HL-60/S4 treated with retinoic acid at 250 ng/mL for 4 days and 3 days (cell line): Measurements from ENCODE around the gene TMCC1.

Experiments
- in situ Hi-C: fragments of 300-500 bp; cut with MboI; formaldehyde crosslinking; loops from 2 replicates; pipeline ENCODE4 v1.7.0; 2022; ENCODE audit warnings: low sequenced_read_pairs

TMCC1 gene

DNA sequence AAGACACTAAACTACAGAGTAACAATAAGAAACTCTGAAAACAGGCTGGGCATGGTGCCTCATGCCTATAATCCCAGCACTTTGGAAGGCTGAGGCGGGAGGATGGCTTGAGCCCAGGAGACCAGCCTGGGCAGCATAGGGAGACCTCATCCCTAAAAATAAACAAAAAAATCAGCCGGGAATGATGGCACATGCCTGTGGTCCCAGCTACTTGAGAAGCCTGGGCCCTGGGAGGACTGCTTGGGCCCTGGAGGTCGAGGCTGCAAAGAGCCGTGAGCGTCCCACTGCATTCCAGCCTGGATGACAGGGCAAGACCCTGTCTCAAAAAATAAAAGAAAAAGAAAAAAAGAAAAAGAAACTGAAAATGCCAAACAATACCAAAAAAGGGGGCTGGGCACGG is 55.4 kb downstream of the TMCC1 start:
- in situ Hi-C loops, result loop anchor here (25.0 kb wide), 1 partner anchor 351 kb away; no protein-coding TSS in a partner anchor

DNA sequence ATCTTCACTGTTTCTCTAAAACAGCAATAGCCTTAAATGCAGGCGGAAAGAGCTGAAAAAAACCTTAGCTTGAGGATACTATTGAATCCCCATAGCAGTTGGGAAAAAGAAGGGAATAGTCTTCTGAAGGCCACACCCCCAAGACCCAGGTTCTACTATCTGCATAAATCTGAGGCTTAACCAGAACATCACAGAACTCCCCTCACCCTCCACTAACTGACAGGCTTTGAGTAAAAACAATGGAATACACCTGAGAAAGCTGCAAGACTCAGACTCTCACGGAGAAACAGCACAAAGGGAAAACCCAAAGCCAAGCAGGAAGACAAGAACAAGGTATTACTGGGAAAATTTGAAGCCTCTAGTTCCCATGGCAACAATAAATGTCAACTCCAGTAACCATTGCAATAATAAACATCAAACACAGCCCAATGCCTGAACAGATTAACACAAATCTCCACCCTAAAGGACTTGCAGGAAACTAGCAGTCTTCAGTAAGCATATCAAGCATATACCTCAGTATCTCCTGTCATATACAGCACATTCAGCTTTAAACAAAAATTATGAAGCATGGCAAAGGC is 56.4 kb downstream of the TMCC1 start:
- in situ Hi-C loops, result loop anchor here (25.0 kb wide), 1 partner anchor 350 kb away; no protein-coding TSS in a partner anchor

DNA sequence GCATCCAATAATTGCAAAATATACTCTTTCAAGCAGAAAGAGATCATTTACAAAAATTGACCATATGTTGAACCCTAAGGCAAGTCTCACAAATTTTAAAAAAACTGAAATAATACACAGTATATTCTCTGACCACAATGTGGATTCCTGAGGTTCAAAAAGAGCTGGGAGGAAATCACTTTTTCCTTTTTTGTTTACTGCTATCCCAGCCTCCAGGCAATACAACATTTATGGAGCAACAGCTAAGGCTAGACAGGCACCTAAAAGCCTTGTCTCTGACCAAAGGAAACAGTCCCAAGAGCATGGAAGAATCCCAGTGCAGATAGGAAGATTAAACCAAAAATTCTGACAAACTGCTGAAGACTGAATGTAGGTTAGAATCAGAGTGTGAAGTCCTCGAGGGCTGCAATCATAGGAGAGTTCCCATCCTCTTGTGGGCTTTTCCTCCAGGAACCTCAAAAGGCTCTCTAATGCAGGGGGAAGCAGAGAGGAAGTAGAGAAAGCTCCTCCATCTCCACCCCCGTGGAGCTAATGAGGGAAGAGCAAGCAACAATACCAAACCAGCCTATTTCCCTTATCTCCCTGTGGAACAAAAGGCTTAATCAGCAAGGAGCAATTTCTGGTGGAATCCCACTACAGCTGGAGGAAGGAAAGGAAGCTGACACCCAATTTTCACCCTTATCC is 57.0 kb downstream of the TMCC1 start:
- in situ Hi-C loops, result loop anchor here (25.0 kb wide), 1 partner anchor 349 kb away; no protein-coding TSS in a partner anchor

DNA sequence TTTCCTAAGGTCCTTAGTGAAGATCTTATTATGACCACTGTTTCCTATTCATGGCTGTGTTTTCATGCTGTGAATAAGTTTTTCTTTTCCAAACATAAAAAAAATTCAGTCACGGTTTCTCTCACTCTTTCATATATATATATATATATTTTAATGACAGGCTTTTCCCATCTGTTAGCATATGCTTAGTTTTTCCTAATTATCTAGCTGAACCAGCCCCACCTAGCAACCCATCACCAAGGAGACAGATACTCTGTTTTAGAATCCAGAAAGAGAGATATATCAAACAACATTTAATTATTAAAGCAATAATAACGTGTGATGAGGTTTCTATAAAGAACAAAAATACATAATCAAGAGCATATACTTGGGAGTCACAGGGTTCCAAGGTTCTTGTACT is 58.3 kb downstream of the TMCC1 start:
- in situ Hi-C loops, result loop anchor here (25.0 kb wide), 1 partner anchor 348 kb away; no protein-coding TSS in a partner anchor

DNA sequence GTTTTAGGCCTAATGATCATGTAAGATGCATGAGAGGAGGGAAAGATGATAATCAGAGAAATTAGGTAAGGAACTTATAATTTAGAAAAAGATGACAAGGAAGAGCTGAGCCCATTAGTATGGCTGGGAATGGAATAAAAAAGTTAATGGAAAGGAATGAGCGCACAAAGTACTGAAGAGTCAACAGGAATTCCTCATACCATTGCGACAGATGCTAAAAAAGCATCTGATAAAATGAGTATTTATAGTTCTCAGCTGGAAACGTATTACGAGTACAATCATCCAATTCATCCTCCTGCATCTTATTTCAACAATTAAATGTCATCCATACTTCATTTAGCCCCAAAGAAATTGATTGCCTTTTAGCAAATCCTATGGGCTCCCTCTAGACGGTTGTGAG is 58.9 kb downstream of the TMCC1 start:
- in situ Hi-C loops, result loop anchor here (25.0 kb wide), 1 partner anchor 347 kb away; no protein-coding TSS in a partner anchor

DNA sequence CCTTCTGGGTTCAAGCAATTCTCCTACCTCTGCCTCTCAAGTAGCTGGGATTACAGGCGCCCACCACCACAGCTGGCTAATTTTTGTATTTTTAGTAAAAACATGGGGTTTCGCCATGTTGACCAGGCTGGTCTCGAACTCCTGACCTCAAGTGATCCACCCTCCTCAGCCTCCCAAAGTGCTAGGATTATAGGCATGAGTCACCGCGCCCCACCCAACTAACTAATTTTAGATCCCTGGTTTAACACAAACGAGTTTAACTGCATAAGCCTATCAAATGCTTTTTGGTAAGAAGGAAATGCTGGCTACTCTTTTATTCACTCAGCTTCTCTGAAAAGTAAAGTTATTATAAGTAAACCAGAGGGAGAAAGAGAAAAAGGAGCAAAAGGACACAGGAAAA is 61.6 kb downstream of the TMCC1 start:
- in situ Hi-C loops, result loop anchor here (25.0 kb wide), 1 partner anchor 345 kb away; no protein-coding TSS in a partner anchor

DNA sequence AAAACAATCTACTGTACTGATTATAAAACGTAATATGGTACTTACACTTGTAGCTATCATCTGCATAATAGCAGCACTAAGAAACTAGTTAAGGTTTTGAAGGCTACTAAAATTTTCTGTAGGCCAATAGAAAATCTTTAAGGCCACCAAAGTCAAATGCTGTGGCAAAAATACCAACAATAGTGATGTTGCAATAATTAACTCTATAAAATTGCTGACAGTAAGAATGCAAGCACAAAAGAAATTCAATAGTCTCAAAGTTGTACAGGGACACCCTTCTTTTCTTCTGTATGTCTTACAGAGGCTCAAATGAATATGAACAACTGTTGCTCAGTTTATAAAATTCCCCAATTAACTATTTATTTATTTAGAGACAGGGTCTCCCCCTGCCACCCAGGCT is 62.0 kb downstream of the TMCC1 start:
- in situ Hi-C loops, result loop anchor here (25.0 kb wide), 1 partner anchor 344 kb away; no protein-coding TSS in a partner anchor

DNA sequence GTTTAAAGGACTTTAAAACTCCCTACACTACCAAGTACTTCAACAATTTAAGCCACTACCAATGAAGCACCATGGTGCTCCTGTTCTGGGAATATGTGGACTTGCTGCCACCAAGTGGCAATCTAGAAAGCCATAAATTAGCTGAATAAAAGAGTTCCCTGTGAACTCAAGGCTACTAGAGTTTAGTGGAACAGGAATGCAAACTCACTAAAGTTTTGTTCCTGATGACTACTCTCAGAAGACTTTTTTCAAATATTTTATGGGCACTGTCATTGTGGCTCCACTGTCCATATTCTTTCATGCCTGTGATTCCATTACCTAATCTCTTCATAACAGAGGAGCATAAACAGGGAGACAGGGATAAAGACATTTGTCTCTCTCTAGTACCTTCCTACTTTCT is 63.9 kb downstream of the TMCC1 start:
- in situ Hi-C loops, result loop anchor here (10.0 to 25.0 kb wide), 2 partner anchors 175 to 342 kb away; no protein-coding TSS in a partner anchor

DNA sequence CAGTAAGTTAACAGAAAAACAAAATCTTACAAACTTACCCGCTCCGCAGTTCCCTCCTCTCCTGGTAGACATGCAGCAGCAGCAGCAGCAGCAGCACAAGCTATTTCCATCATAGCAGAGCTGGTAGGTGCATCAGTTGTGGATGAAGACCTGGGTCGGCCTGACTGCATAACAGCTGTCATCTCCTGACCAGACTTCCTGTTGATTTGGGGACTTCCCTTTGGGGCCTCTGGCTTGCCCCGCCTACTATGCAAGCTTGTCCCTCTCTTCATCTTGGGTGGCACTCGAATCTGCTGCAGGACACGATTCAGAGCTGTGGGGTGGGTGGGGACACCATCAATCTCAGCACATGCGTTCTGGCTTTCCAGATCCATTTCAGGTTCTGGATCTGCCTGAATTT is 65.7 kb downstream of the TMCC1 start:
- in situ Hi-C loops, result loop anchor here (10.0 to 25.0 kb wide), 2 partner anchors 173 to 340 kb away; no protein-coding TSS in a partner anchor

DNA sequence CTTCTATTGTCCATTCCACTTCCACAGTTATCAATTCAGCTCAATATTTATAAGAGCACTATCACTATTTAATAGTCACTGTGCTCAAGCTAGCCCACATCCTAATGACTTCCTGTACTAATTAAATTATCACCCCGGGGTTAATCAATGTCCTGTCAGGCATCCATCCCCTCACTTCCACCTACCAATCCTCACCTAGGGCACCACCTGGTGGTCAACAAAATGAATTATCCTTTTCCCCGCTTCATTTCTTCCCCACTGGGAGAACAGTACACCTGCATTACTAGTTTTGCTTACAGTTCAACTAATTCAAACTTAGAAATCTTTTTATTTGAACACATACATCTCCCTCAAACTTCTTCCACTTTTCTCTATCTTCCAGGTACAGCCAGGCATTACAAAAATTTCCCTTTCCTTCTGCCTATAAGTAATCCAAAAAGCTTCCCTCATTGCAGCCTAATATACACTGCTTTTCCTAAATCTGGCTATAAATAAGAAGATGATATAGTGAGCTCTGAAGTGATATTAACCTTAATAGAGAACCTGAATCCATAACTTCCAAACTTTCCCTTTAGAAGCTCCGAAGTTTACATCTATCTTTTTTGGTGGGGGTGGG is 68.5 kb downstream of the TMCC1 start:
- in situ Hi-C loops, result loop anchor here (10.0 to 25.0 kb wide), 2 partner anchors 170 to 338 kb away; no protein-coding TSS in a partner anchor

DNA sequence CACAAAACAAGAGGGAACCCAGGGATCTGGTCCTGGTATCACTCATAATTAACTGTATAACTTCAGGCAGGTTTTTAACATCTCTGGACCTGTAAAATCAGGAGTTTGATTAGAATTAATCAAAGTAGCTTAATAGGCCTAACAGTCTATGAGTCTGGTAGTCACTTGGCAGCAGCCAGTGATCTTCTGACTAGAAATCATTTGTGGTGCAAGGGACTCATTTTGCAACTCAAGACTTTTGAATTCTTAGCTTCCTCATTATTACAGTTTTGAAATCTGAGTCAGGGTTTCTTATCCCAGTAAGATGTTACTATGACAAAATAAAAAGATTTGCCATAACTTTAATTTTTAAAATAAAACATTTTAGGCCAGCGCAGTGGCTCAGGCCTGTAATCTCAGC is 70.8 kb downstream of the TMCC1 start:
- in situ Hi-C loops, result loop anchor here (10.0 kb wide), 1 partner anchor 168 kb away; no protein-coding TSS in a partner anchor

DNA sequence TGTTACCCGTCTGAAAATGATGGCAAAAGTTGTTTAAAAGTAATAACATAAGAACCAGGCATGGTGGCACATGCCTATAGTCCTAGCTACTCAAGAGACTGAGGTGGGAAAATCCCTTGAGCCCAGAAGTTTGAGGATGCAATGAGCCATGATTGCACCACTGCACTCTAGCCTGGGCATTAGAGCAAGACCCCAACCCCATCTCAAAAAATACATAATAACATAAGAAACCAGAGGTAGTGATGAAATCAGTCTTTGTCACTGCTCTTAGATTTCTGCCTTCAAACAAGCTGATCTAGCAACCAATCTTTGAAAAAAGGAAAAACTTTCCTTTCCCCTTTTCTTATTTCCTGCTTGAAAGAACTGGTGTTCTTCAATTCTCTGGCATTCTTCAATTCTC is 71.3 kb downstream of the TMCC1 start:
- in situ Hi-C loops, result loop anchor here (10.0 kb wide), 1 partner anchor 167 kb away; no protein-coding TSS in a partner anchor

DNA sequence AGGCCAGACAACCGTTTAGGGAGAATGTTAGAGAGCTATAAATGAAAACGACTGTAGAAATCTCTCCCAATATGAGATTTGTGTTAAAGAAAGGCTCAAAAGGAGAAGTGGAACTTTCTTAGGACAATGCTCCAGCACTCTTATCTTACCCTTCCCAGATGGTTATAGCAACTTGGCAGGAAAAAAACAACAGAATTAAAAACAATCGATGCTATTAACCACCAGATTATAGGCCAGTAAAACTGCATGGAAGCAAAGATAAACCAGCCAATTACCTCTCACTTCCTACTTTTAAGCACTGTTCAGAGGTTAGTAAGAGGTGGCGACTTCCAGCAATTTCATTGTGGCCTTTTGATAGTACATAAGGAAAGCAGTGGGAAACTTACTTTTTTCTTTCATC is 72.9 kb downstream of the TMCC1 start:
- in situ Hi-C loops, result loop anchor here (10.0 kb wide), 1 partner anchor 166 kb away; no protein-coding TSS in a partner anchor

DNA sequence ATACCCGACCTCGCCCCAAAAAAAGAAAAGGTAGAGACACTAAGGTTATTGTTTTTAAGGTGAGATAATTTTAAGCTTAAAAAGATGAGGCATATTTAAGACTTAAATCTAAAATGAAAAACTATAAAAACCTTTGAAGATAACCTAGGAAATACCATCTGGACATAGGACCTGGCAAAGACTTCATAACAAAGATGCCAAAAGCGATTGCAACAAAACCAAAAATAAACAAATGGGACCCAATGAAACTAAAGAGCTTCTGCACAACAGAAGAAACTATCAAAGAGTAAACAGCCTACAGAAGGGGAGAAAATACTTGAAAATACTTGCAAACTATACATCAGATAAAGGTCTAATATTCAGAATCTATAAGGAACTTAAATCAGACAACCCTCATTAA is 80.9 kb downstream of the TMCC1 start:
- in situ Hi-C loops, result no loop called here

DNA sequence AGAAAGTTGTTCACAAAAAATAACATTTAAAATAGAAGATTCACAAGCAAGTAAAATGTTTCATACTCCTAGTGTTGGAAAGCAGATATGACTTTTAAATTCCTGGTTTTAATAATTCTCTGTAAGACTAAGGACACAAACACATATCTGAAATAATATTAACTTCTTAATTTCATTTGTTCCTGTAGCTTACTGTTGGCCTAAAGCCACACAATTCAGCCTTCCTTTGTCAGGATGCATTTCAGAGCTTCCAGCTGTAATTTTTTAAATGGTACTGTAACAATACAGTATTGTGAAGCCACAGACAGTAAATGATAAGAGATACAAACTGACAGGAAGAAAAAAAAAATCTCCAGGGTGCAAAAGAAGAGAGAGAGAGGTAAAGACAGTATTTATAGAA is 84.2 kb downstream of the TMCC1 start:
- in situ Hi-C loops, result no loop called here

DNA sequence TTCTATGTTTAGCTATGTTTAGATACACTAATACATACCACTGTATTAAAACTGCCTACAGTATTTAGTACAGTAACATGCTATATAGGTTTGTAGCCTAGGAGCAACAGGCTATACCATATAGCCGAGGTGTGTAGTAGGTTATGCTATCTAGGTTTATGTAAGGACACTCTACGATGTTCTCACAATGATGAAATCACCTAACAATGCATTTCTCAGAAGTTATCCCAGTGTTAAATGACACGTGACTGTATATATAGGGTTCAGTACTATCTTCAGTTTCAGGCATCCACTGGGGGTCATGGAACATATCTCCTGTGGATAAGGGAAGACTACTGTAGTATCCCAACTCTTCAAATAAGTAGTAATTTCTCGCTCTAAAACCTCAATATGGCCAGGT is 97.4 kb downstream of the TMCC1 start:
- in situ Hi-C loops, result no loop called here

DNA sequence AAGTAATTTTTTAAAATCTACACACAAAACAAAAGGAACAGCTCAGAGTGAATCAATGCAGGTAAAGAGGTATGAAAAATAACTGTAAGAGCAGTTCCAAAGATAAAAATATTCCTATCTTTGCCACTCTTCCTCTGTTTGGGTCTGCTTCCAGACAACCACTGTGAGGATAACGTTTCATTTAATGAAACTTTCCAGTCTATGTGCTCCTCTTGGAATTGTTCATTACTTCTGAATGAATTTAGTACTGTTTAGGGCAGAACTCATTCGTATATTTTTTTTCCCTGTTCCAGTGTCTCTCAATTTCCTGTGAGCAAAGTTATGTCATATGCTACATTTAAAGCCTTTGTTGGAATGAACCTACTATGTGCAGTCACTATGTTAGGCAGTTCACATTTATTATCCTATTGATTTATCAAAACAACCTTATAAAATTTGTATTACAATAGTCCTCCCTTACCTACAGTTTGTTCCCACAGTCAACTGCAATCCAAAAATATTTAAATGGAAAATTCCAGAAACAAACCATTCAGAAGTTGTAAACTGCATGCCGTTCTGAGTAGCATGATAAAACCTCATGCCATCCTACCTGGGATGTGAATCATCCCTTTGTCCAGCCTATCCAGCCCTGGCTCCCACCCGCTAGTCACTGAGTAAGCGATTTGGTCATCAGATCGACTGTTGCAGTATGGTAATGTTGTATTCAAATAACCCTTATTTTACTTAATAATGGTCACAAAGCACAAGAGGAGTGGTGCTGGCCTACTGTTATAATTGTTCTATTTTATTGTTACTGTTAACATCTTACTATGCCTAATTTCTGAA is 98.1 kb downstream of the TMCC1 start:
- in situ Hi-C loops, result no loop called here

DNA sequence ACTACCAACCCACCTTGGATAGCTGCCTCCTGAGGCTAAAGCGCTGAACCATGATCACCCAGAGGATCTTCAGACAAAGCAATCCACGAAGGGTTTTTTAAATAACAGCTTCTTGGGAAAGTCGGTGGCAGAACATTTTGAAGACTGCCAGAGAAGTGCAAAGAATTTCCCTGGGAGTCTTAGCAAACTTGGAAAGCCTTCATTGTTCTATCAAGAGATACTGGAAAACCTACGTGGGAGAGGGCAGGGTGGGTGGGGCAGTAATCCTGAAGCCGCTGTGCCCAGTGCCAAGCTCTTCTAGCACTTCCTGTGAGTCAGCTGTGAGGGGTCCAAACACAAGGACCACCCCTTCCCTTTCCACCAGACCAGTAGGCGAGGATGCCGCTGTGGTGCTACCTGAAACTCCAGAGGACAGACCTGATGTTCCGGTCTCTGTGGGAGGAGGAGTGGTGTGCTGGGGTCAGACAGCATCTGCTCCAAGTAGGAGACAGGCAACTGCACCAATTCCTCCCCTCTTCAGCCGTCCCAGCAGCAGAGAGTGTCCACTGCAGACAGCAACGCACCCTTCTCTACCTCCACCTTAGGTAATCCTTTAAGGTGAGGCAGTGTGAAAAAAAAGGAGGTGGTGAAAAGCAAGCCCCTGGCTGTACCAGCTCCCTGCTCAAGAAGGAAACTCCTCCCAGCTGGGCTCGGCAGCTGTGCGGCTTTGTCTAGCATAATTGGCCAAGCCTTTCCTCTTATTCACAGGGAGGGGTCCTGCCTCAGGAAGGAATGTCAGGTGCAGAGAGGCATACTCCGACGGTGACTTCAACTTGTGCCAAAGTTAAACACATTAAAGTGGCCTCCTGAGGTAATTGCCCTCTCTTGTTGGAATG is 99.0 kb downstream of the TMCC1 start:
- in situ Hi-C loops, result no loop called here

DNA sequence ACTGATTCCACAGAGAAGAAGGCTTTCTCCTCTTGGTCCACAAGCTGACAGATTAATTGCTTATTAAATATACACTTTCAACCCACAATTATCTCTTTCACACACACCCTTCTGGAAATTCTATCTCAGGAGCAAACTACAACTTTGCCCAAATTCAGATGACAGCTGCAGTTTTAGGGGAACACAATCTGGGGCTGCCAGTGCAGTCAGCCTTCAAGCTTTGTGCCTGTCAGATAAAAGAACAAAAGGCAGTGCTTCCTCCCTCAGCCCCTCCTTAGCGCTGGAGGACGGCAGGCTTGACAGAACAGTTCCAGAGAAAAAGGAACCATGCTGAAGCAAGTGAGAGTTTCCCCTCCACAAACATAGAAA is 99.6 kb downstream of the TMCC1 start:
- in situ Hi-C loops, result no loop called here

DNA sequence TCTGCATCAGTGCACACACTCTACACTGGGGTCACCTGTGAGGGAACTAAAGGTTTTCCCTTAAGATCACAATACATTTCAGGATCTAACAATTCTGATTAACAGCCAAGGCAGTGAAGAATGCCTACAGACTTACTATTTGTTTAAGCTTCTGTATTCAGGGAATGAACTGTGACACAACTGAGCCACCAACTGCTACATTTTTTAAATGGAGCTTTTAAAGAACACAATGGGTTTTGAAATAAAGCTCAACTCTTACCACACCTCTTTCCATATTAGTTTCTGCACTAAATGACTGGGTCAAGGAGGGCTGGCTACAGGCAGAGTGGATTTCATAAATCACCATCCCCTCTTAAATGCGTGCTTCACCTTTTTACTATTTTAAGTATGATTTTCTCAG is 100.2 kb downstream of the TMCC1 start:
- in situ Hi-C loops, result no loop called here
